IPS-20b (cell line): Measurements from ENCODE around the gene OSBPL8.
A peak's percentile ranks its signal among the peaks of the same experiment; 100 is the strongest.

ENCODE experiments used
- H3K27ac ChIP-seq: one replicate; pipeline ENCODE4 v1.5.1; 2013; ENCODE audit warnings: low read length
- H3K27me3 ChIP-seq: 2 replicates; pipeline ENCODE4 v1.6.1; 2013; ENCODE audit warnings: mild to moderate bottlenecking, low read length, inconsistent platforms; ENCODE audit not compliant: insufficient read depth
- H3K36me3 ChIP-seq: 2 replicates; pipeline ENCODE4 v1.6.1; 2013; ENCODE audit warnings: low read depth, mild to moderate bottlenecking, inconsistent platforms, low read length, moderate library complexity; ENCODE audit not compliant: insufficient read depth
- H3K4me1 ChIP-seq: 2 replicates; pipeline ENCODE4 v1.6.1; 2013; ENCODE audit warnings: mild to moderate bottlenecking, control low read depth, inconsistent platforms, low read length, moderate library complexity; ENCODE audit not compliant: insufficient read depth
- H3K4me3 ChIP-seq: 2 replicates; pipeline ENCODE4 v1.5.1; 2013; ENCODE audit warnings: mild to moderate bottlenecking, low read length, inconsistent platforms
- H3K9ac ChIP-seq: 2 replicates; pipeline ENCODE4 v1.6.1; 2013; ENCODE audit warnings: low read depth, mild to moderate bottlenecking, inconsistent platforms, low read length, moderate library complexity
- H3K9me3 ChIP-seq: 2 replicates; pipeline ENCODE4 v1.6.1; 2013; ENCODE audit warnings: mild to moderate bottlenecking, low read depth, low read length, inconsistent platforms; ENCODE audit not compliant: insufficient read depth

OSBPL8 gene, protein sequence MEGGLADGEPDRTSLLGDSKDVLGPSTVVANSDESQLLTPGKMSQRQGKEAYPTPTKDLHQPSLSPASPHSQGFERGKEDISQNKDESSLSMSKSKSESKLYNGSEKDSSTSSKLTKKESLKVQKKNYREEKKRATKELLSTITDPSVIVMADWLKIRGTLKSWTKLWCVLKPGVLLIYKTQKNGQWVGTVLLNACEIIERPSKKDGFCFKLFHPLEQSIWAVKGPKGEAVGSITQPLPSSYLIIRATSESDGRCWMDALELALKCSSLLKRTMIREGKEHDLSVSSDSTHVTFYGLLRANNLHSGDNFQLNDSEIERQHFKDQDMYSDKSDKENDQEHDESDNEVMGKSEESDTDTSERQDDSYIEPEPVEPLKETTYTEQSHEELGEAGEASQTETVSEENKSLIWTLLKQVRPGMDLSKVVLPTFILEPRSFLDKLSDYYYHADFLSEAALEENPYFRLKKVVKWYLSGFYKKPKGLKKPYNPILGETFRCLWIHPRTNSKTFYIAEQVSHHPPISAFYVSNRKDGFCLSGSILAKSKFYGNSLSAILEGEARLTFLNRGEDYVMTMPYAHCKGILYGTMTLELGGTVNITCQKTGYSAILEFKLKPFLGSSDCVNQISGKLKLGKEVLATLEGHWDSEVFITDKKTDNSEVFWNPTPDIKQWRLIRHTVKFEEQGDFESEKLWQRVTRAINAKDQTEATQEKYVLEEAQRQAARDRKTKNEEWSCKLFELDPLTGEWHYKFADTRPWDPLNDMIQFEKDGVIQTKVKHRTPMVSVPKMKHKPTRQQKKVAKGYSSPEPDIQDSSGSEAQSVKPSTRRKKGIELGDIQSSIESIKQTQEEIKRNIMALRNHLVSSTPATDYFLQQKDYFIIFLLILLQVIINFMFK

DNA sequence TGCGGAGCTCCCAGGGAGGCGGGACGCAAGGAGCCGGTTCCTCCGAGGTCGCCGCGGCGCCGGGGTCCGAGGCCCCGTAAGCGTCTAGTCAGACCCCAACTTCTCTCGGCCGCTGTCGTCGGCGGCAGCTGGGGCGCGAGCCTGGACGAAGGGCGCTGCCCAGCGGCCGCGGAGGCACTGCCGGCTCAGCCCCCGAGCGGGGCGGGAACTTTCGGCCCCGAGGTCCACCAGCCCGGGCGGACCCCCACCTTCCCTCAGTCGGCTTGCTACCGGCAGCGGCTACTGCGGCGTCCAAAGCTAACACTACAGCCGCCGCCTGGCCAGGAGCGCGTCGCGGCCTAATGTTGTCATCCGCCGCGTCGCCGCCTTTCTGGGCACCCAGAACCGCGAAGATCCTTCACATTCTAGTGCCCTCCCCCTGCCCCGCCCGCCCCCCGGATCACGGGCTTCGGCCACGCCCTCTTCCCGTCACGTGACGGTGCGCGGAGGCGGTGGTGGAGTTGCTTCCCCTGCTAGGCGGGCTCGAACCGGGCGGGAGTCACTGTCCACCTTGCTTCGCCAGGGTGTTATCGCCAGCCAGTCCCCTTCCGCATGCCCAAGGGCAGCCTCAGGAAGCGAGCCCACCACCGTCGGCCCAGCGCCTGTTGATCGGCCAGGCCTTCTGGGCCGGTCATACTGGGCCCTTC is at the start of gene OSBPL8:
Gene OSBPL8, minus strand, starts transcription at position 372 of the 686 bp plus-strand sequence. CDS start 72,220 bp downstream, outside the sequence.
- Histone ChIP-seq H3K9me3 (no peaks in the 10 kb centered on the region), H3K36me3 (no peaks in the 10 kb centered on the region), H3K4me1 (peaks cover 8% of the 10 kb centered on the region; the same call in 1 of the 2 replicates), H3K27ac (peak within 1 kb of the TSS; percentile 95), H3K9ac (peak within 1 kb of the TSS; percentile 94), H3K4me3 (peak within 1 kb of the TSS; percentile 87), H3K27me3 (no peaks in the 10 kb centered on the region)

DNA sequence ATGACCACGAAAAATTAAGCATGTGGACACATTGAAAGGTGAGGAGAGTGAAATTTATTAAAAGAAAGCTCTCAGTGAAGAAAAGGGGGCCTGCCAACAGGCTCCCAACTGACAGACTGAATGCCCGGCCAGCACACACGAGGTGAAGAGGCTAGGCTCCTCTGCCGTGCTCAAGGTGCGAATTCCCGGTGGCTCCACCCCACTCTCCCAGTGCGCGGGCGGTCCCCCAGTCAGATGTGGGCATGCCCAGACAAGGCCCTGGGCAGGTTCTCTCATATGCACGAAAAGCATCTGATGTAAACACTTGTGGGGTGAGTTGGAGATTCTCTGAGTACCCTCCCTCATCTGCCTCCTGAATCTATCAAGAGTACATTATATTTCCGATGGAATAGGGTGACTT is 48.5 kb upstream of the OSBPL8 start:
- no peaks in the 10 kb centered on the region; the same call in 1 of the 2 replicates for H3K4me1 ChIP-seq

DNA sequence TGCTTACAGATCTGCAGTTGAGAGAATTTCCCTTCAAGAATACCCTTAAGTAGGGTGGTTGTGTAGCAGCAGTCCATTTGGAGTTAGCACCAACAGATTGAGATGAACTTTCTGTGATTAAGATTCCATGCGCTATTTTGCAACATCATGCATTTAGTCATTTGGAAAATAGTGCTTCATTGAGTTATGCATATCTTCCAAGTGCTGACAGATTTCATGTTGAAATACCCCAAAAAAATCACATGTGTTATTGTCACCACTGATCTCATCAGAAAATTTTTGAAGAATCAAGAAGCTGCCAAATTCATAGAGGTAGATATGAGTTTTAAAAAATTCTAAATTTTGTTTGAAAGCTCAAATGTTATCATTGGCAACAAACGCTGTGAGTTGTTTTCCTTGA is 35.5 kb upstream of the OSBPL8 start:
- no peaks in the 10 kb centered on the region for H3K27me3 ChIP-seq
- no peaks in the 10 kb centered on the region for H3K36me3 ChIP-seq
- H3K9ac ChIP-seq: no peak overlapping the region
- no peaks in the 10 kb centered on the region for H3K9me3 ChIP-seq
- no peak overlapping the region for H3K4me3 ChIP-seq
- H3K27ac ChIP-seq: no peak overlapping the region
- H3K4me1 ChIP-seq: no peaks in the 10 kb centered on the region

More for the DNA sequence above, 48.5 kb upstream of the OSBPL8 start:
- H3K27me3 ChIP-seq: no peaks in the 10 kb centered on the region
- no peaks in the 10 kb centered on the region for H3K36me3 ChIP-seq
- H3K27ac ChIP-seq: no peak overlapping the region
- no peak overlapping the region for H3K4me3 ChIP-seq
- H3K9ac ChIP-seq: no peak overlapping the region
- no peaks in the 10 kb centered on the region for H3K9me3 ChIP-seq

DNA sequence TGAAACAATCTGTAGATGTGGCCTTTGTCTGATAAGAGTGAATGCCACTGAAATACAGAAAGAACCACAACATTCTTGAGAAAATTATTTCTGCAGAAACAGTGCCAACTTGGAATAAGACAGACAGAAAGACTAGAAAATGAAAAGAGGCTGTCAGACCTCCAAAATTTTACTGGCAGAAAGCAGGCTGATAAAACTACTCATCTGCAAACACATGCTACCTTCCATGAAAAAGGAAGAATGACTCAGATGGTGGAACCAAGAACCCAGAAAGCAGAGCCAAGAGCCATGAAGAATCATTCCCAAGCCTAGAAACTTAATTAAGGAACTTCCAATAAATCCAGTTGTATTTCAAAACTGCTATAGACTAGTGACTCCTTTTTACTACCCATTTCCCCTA is 31.9 kb upstream of the OSBPL8 start:
- Histone ChIP-seq H3K27ac (no peak overlapping the region), H3K27me3 (no peaks in the 10 kb centered on the region), H3K9ac (no peak overlapping the region), H3K36me3 (no peaks in the 10 kb centered on the region), H3K9me3 (no peaks in the 10 kb centered on the region), H3K4me1 (no peaks in the 10 kb centered on the region), H3K4me3 (no peak overlapping the region)

DNA sequence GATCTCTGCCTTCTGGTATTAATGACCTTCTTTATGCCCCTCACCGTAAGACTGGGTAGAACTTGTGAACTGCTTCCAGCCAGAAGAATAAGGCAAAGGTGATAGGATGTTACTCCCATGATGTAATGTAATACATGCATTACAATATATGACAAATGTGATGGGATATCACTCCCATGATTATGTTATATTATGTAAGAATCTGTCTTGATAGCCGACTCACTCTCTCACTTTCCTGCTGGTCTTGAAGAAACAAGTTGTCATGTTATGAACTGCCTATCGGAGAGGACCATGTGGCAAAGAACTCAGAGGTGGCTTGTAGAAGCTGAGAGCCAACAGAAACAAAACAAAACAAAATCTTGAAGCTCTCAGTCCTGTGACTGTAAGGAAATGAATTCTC is 30.6 kb upstream of the OSBPL8 start:
- Histone ChIP-seq H3K4me3 (no peak overlapping the region), H3K9me3 (no peaks in the 10 kb centered on the region), H3K36me3 (no peaks in the 10 kb centered on the region), H3K9ac (no peak overlapping the region), H3K27ac (no peak overlapping the region), H3K4me1 (no peaks in the 10 kb centered on the region), H3K27me3 (no peaks in the 10 kb centered on the region)

DNA sequence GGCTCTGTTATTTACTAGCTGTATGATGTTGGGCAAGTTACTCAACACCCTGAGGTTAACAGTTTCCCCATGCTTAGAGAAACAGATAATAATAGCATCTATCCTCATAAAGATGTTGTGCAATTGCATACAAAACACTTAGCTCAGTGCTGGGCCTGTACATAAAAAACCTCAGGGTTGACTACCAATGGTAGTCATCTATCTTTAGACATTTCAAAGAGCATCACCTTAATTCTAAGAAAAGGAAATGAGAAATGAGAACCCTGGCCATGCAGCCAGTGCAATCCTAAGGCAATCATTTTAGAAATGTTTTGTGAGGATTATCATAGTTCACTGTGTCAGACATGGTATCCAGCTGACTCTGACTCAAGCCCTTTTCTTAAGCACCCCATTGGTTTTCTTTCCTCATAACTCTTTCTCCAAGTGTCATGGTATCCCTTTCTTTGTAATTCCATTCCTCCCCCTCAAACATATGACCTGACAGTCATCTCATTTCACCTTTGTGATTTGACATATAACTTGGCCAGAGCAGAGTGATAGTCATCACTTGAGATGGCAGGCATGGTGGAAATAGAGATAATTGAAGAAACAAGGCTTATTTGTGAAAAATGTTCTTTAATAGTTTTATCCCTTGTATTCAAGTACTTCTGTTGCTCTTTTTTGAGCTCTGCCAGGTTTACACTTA is 29.5 kb upstream of the OSBPL8 start:
- no peak overlapping the region for H3K27ac ChIP-seq
- no peak overlapping the region for H3K9ac ChIP-seq
- no peaks in the 10 kb centered on the region for H3K36me3 ChIP-seq
- no peaks in the 10 kb centered on the region for H3K27me3 ChIP-seq
- no peak overlapping the region for H3K4me3 ChIP-seq
- no peaks in the 10 kb centered on the region for H3K9me3 ChIP-seq
- no peaks in the 10 kb centered on the region for H3K4me1 ChIP-seq

DNA sequence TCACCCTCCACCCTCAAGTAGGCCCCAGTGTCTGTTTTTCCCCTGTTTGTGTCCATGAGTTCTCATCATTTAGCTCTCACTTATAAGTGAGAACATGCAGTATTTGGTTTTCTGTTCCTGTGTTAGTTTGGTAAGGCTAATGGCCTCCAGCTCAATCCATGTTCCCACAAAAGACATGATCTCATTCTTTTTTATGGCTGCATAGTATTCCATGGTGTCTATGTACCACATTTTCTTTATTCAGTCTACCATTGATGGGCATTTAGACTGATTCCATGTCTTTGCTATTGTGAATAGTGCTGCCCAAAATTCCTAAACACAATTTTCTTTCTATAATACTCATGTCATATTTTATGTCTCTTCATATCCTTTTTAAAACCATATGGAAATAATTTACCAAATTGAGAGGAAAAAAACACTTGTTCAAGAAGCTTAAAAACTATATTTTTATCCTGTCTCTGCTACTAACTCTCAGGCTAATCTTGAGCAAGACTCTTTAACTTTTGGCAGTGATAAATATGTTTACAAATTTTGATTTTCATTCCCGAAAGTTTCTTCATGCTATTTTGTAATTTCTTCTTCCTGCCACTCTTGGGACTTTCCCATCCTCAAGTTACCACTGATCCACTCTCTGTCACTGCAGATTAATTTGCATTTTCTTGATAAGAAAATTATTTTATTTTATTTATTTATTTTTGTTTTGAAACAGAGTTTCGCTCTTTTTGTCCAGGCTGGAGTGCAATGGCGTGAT is 28.0 kb upstream of the OSBPL8 start:
- H3K9me3 ChIP-seq: no peaks in the 10 kb centered on the region
- no peaks in the 10 kb centered on the region for H3K36me3 ChIP-seq
- H3K27me3 ChIP-seq: no peaks in the 10 kb centered on the region
- H3K4me1 ChIP-seq: no peaks in the 10 kb centered on the region
- no peak overlapping the region for H3K27ac ChIP-seq
- no peak overlapping the region for H3K9ac ChIP-seq
- H3K4me3 ChIP-seq: no peak overlapping the region

DNA sequence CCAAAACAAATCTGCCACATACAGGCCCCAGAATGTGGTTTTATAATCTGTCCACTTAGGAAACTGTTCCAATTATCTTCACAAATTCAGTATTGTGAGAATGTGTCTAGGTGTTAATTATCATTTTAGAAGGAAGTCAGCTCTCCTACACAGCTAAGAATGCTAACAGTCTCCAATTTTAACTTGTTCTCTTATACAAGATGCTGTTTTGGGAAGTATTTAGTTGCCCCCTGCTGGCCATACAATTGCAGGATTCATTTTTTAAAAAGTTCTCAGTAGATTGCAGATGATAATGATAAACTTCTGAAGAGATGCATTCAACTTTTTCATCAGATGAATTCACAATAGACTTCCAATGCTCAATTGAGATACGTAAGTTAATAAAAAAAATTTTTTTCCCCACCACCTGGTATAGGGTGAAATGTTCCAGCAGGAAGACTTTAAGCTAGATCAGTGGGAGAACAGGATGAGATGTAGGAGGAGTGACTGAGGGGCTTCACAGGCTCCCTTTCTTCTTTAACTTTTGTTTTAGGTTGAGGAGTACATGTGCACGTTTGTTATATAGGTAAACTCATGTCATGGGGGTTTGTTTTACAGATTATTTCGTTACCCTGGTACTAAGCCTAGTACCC is 27.3 kb upstream of the OSBPL8 start:
- Histone ChIP-seq H3K4me1 (no peaks in the 10 kb centered on the region), H3K9ac (no peak overlapping the region), H3K9me3 (no peaks in the 10 kb centered on the region), H3K36me3 (no peaks in the 10 kb centered on the region), H3K27me3 (no peaks in the 10 kb centered on the region), H3K4me3 (no peak overlapping the region), H3K27ac (no peak overlapping the region)

DNA sequence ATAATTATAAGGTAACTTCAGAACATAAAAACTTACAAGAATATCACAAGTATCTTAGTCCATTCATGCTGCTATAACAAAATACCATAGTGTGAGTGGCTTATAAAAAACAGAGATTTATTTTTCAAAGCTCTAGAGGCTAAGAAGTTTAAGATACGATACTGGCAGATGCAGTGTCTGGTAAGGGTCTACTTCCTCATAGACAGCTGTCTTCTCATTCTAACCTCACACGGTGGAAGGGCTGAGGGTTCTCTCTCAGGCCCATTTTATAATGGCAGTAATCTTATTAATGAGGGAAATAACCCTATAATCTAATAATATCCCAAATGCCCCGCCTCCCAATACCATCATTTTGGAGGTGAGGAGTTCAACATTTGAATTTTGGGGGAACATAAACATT is 23.7 kb upstream of the OSBPL8 start:
- Histone ChIP-seq H3K27ac (no peak overlapping the region), H3K36me3 (no peaks in the 10 kb centered on the region), H3K27me3 (no peaks in the 10 kb centered on the region), H3K4me1 (no peaks in the 10 kb centered on the region), H3K9ac (no peak overlapping the region), H3K4me3 (no peak overlapping the region), H3K9me3 (no peaks in the 10 kb centered on the region)

DNA sequence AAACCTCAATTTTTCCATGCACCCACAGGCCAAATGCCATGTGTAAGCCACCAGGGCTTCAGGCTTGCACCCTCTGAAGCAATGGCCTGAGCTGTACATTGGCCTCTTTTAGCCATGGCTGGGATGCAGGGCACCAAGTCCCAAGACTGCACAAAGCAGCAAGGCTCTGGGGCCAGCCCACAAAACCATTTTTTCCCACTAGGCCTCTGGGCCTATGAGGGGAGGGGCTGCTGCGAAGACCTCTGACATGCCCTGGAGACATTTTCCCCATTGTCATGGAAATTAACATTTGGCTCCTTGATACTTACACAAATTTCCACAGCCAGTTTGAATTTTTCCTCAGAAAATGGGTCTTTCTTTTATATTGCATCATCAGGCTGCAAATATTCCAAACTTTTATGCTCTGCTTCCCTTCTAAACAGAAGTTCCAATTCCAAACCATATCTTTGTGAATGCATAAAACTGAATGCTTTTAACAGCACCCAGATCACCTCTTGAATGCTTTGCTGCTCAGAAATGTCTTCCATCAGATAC is 14.3 kb upstream of the OSBPL8 start:
- Histone ChIP-seq H3K9ac (no peak overlapping the region), H3K27ac (no peak overlapping the region), H3K27me3 (no peaks in the 10 kb centered on the region), H3K9me3 (peaks cover 15% of the 10 kb centered on the region; the same call in 1 of the 2 replicates), H3K4me3 (no peak overlapping the region), H3K4me1 (no peaks in the 10 kb centered on the region), H3K36me3 (no peaks in the 10 kb centered on the region)
